T-helper 22 cell (primary cell): ENCODE measurements around the gene CXCL16.

Experiments
- DNase-seq: peaks from one replicate; pipeline ENCODE4 v3.0.0-alpha.2; 2020; ENCODE audit warnings: low read depth

The CXCL16 gene

DNA sequence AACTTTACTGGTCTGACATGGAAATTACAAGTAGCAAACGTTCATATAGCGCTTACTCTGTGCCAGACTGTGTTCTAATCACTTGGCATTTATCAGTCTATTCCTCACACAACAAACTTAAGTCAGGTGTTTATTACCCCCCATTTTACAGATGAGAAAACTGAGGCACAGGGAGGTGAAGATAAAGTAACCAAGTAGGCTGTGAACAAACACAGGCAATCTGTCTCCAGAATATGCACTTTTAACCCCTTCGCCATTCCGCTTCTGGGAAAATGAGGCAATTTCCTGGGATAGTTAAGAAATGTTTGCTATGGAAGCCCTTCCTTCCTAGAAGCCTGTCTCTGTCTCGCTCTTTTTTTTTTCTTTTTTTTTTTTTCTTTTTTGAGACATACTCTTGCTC is 12.2 kb upstream of the CXCL16 start:
- DNase-seq = no peak

GRCh38 chr17:4750606-4751005 is 10.9 kb upstream of the CXCL16 start:
- no peak for DNase-seq

DNA sequence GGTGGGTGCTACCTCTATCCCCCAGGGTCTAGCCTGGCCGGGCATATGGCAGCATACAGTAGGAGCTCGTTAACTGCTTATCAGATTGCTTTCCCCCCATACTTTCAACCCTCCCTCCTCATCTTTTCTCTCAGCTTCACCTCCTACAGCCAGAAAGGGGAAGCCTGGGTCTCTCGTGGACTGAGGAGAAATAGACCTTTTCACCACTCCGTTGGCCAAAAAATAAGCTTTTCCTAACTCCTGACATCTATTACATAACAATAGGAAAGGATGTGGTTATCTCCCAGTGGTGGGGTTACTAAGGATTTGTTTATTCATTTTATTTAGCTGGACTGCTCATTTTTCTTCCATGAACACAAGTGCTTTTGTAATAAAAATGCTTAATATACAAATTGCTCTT is 9.0 kb upstream of the CXCL16 start:
- DNase-seq = no peak

DNA sequence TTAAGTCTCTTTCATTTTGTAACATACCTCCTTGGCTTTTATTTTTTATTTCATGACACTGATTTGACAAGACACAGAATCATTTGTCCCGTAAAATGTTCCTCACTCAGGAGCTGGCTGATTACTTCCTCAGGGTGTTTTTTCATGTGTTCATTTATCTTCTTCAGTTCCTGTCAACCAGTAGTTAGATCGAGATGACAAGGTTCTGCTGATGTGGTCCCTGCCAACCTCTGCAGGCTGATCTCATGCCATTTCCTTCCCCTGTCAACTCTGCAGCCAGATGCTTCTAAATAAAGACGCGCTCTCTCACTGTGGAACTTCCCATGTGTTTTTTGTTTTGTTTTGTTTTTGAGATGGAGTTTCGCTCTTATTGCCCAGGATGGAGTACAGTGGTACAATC is 8.1 kb upstream of the CXCL16 start:
- no peak for DNase-seq

DNA sequence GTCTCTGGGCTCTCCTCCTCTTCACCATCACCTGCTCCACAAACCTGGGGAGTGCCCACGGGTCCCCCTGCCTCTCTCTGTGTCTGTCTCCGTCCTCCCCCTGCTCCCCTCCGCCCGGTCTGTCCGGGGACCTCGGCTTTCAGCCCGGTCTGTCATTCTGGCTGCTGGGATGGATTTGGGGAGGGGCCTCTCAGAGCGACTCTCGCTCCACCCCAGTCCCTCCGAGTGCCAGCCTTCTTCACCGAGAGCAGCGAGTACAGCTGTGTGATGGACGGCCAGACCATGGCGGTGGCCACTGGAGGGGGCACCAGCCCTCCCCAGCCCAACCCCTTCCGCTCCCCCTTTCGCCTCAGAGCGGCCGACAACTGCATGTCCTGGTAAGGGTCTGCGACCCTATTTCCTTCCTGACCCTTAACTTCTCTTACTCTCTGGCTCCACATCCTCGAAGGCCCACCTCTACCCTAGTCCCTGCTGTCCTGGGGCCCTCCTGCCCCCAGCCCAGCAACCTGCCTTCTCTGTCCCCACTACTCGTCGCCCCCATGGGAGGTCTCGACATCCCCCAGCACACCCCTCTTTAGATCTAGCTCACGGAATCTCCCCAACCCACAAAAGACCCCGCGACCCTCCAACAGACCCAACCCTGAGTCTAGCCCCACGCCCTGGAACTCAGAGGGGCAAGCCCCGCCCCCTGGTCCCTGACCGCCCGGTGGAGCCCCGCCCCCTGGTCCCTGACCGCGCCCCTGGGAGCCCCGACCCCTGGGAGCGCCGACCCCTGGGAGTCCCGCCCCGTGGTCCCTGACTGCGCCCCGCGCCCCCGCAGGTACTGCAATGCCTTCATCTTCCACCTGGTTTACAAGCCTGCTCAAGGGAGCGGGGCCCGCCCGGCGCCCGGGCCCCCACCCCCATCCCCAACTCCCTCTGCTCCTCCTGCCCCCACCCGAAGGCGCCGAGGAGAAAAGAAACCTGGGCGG is 5.6 kb upstream of the CXCL16 start:
- no peak for DNase-seq

DNA sequence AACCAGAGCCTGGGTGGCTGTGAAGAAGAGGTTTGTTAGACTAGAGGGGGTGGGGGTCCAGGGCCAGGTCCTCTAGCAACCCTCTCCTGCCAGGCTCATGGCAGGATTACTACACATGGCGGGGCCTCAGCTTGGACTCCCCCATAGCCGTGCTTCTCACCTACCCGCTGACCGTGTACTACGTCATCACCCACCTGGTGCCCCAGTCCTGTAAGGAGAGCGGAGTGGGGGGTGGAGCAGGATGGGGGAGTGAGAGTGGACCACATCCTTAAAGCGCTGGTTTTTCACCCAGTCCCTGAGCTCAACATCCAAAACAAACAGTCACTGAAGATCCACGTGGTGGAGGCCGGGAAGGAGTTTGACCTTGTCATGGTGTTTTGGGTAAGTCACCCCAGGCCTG is 4.2 kb upstream of the CXCL16 start:
- no peak for DNase-seq

GRCh38 chr17:4743216-4743615 is 3.5 kb upstream of the CXCL16 start:
- no peak for DNase-seq

DNA sequence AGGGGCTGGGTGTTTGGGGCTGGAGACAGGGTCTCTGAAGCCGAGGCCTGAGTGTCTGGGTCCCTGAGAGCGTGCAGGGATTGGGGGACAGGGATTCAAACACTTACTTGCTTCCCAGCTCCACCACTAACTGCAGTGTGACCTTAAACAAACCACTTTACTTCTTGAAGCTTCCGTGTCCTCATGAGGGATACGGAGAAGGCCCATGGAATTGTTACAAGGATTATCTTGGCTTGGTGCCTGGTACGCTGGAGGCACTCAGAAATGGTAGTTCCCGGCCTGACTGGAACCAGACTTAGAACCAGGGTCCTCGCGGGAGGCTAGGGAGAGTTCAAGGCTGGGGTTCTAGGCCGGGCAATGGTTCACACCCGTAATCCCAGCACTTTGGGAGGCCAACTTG is 2.9 kb upstream of the CXCL16 start:
- DNase-seq = no peak

- DNase-seq = no peak
These were observed 2.4 kb upstream of the CXCL16 start for GRCh38 chr17:4742133-4742532.

DNA sequence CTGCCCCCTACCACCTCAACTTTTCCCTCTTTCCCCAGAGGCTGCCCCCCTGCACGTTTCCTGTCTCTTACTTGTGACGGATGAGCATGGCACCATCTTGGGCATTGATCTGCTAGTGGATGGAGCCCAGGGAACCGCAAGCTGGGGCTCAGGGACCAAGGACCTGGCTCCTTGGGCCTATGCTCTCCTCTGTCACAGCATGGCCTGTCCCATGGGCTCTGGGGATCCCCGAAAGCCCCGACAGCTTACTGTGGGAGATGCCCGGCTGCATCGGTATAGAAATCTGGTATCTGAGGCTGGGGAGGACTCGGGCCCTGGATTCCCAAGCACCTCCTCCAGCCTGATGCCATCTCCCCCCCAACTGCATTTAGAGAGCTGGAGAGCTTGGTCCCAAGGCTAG is 1.8 kb upstream of the CXCL16 start:
- DNase-seq = no peak

- DNase-seq = no peak
These were observed 856 bp upstream of the CXCL16 start for GRCh38 chr17:4740584-4740983.

DNA sequence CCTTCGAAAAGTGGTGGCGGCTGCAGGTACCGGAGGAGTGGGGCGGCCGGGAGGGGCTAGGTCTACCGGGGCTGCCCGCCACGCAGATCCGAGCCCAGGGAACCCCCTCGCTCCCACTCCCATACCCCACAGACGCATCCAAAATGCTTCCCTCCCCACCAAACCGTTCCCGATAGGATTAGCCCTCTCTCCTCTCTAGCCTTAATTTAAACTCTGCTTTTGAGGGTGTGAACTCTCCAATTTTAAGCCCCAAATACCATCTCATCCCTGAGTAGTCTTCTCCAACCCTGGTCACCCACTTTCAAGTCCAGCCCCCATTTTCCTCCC is 260 bp upstream of the CXCL16 start:
- DNase-seq = no peak

DNA sequence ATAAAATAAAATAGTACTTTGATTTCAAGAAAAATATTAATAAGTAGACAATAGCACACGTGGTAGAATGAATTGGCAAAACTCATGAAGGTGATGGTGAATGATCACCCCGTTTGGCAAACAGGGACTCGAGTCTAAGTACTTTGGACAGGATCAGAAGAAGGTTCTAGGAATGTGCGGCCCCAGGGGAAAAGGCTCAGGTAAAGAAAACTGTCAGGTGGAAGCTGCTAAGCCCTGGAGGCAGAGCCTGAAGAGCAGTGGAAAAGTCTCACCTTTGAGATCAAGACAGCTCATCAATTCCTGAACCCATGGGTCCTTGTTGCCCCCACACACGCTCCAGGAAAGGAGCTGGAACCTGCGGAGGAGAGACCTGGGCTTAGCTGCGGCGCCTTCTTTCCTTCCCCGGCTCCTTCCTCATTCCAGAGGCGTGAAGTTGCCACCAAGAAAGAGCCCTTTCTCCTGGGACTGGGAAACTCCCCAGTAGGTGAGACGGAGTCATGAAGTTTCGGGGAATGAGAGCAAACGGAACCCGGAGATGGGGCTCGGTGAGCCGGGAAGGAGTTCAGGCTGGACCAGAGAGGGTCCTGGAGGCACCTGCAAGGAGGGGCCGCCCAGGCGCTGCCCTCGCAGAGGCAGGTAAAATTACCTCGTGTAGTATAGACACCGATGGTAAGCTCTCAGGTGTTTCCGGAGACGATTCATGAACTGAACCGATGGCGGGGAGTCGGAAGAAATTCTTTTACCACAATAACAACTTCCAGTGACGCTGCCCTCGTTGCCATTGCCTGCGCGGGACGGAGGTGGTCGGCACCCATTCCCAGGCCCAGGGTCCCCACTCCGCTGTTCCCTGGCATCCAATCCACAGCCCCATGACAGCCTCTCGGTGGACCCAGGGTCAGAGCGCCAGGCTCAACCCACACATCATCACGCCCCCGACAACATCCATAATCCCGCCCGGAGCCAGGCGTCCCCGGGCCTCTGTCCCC is 1.3 kb downstream of the CXCL16 start:
- no peak for DNase-seq

DNA sequence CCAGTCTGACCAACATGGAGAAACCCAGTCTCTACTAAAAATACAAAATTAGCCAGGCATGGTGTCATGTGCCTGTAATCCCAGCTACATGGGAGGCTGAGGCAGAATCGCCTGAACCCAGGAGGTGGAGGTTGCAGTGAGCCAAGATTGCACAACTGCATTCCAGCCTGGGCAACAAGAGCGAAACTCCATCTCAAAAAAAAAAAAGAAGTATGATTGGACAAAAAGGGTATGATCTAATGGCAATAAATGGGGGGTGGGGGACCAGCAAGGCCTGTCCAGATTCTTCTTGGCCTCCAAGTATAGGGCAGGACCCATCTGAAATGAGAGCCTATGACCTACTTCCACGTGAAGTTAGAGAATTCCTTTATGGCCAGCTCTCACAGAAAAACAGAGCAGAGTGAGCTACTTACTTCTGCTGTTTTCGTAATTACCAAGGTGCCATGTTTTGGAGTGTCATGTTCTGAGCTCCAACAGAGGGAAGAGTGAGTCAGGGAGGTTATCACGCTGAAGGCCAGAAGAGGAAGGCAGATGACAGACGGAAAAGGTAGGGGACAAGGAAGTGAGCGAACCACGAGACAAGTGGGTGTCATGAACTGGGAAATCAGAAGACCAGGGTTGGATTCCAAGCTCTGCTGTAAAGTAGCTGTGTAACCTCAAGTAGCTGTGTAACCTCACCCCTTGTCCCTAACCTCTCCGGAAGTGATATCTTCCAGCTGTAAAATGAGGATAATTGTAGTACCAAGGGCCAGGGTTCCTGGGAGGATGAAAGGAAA is 3.7 kb downstream of the CXCL16 start:
- DNase-seq = no peak

DNA sequence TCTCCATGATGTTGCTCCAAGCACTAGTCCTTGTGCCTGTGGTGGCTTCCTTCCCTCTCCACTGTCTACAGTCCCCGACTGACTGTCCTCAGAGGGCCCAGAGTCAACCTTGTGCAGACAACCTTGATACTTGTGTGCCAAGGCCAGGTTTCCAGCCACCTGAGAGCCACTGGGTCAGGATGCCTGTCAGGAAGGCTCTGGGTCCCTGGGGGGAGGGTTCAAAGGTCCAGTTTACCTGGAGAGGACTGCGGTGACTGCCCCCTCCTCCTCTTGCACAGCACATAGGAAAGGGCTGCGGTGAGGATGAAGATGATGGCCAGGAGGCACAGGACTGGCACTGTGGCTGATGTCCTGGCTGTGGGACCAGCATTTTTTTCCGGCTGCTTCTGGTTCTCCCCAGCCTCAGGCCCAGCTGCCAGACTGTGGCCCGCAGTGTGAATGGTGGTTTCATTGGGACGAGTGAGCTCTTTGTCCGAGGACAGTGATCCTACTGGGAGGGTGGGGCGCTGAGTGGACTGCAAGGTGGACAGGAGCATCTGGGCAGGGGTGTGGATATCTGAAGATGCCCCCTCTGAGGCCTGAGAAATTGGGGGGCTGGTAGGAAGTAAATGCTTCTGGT is 4.8 kb downstream of the CXCL16 start:
- DNase-seq = no peak

DNA sequence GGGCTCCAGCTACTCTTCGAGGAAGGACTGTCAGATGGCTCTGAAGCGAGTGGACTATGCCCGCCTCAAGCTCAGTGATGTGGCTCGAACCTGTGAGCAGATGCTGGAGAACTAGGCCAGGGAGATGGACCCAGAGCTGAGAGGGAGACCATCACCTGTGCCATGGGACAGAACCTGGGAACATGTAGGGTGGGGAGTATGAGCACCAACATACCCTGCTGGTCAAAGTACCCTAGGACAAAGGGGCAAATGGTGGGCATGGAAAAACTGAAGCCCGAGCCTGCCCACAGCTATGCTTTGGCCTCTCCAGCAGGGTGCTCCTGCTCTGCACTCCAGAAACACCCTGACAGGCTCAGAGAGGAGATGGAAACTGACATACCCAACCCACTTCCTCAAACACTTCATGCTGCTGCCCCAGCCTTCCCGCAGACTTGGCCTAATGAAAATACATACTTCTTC is 6.6 kb downstream of the CXCL16 start:
- no peak for DNase-seq

GRCh38 chr17:4728124-4728523 is 11.6 kb downstream of the CXCL16 start:
- DNase-seq = no peak

DNA sequence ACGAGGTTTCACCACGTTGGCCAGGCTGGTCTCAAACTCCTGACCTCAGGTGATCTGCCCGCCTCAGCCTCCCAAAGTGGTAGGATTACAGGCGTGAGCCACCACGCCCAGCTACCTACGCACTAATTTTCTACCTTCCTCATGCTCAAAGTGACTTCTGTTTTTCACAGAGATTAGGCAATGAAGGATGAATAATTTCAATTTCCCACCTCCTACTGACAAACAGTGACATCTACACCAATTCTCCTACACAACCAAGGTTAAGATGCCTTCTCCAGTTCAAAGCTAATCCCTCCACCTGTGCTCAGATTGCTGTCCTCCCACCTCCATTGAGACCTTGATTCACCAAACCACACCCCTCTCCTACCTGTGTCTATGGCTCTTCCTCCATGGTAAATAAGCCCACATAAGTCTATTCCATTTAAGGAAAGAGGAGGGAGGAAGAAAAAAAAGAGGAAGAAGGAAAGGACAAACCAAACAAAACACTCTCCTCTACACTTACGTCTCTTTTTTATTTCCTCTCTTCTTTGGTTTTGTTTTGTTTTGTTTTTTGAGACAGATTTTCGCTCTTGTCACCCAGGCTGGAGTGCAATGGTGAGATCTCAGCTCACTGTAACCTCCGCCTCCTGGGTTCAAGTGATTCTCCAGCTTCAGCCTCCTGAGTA is 13.9 kb downstream of the CXCL16 start:
- DNase-seq = no peak

DNA sequence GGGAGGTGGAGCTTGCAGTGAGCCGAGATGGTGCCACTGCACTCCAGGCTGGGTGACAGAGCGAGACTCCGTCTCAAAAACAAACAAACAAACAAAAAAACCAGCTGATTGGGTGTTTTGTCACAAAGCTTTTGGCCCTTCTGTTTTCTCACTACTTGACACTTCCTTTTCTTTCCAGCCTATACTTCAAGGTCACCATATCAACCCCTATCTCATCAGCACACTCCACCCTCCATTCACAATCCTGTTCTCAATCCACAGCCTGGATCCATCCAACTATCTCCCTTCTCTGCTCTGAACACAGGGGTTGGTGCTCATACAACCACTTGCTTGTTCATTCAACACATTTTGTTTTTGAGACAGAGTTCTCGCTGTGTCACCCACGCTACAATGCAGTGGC is 15.1 kb downstream of the CXCL16 start:
- DNase-seq = no peak

GRCh38 chr17:4722678-4723240 is 17.0 kb downstream of the CXCL16 start:
- no peak for DNase-seq
